HEK293T (cell line): ENCODE results near the gene ANKRD40CL.

Source experiments
- ARNT ChIP-seq: fragments of 450-650 bp; IDR thresholded peaks from 2 replicates; pipeline ENCODE4 v1.6.1; 2017; ENCODE audit warnings: mild to moderate bottlenecking
- BHLHE40 ChIP-seq: fragments of 450-650 bp; IDR thresholded peaks from 2 replicates; pipeline ENCODE4 v1.6.1; 2016; ENCODE audit warnings: mild to moderate bottlenecking, moderate library complexity, borderline replicate concordance
- CTBP1 ChIP-seq: fragments of 450-650 bp; IDR thresholded peaks from 2 replicates; pipeline ENCODE4 v1.6.1; 2016; ENCODE audit warnings: borderline replicate concordance
- ELF4 ChIP-seq: fragments of 450-650 bp; IDR thresholded peaks from 2 replicates; pipeline ENCODE4 v1.6.1; 2017; ENCODE audit warnings: antibody characterized with exemption
- FOXA1 ChIP-seq: fragments of 450-650 bp; IDR thresholded peaks from 2 replicates; pipeline ENCODE4 v1.6.1; 2016; ENCODE audit warnings: mild to moderate bottlenecking
- FOXK2 ChIP-seq: fragments of 450-650 bp; IDR thresholded peaks from 2 replicates; pipeline ENCODE4 v1.6.1; 2016; ENCODE audit warnings: mild to moderate bottlenecking
- FOXM1 ChIP-seq: fragments of 450-650 bp; IDR thresholded peaks from 2 replicates; pipeline ENCODE4 v1.6.1; 2017; ENCODE audit warnings: mild to moderate bottlenecking, borderline replicate concordance
- HDGF ChIP-seq: fragments of 450-650 bp; IDR thresholded peaks from 2 replicates; pipeline ENCODE4 v1.6.1; 2017; ENCODE audit warnings: antibody characterized with exemption, borderline replicate concordance
- L3MBTL2 ChIP-seq: fragments of 450-650 bp; conservative IDR thresholded peaks from 2 replicates; pipeline ENCODE4 v1.6.1; 2016; ENCODE audit warnings: mild to moderate bottlenecking
- LEF1 ChIP-seq: fragments of 450-650 bp; IDR thresholded peaks from 2 replicates; pipeline ENCODE4 v1.6.1; 2017; ENCODE audit warnings: mild to moderate bottlenecking, borderline replicate concordance
- NFRKB ChIP-seq: fragments of 450-650 bp; IDR thresholded peaks from 2 replicates; pipeline ENCODE4 v1.6.1; 2016; ENCODE audit warnings: mild to moderate bottlenecking, moderate library complexity
- SP1 ChIP-seq: fragments of 450-650 bp; IDR thresholded peaks from 2 replicates; pipeline ENCODE4 v1.6.1; 2017
- SUZ12 ChIP-seq: fragments of 450-650 bp; IDR thresholded peaks from 2 replicates; pipeline ENCODE4 v1.6.1; 2016; ENCODE audit warnings: mild to moderate bottlenecking
- ZNF384 ChIP-seq: fragments of 450-650 bp; IDR thresholded peaks from 2 replicates; pipeline ENCODE4 v1.6.1; 2016

DNA sequence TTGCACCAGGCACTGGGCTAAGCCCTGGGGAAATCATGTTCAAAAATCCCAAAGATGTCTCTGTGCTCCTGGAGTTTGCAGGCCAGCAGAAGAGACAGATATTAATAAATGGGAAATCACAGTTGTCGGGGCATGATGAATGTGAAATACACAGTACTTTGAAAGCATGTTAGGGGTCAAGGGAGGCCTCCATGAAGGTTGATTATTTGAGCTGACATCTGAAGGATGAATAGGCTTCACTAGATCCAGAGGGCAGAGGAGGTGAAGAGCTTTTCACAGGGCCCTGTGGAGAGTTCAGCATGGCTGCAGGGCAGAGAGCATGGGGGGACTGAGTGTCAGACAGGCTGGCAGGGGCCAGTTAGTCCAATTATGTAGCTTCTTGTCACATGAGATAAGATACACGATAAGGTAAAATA, 2.6 kb downstream of the ANKRD40CL start:
- TF ChIP-seq HDGF (no peak), NFRKB (no peak), CTBP1 (no peak), SP1 (no peak), L3MBTL2 (no peak), FOXK2 (no peak), BHLHE40 (no peak), FOXA1 (no peak), FOXM1 (no peak), ELF4 (no peak), ARNT (no peak), ZNF384 (no peak), LEF1 (no peak), SUZ12 (no peak)
